ENCODE measurements around the gene CILP2.

CILP2 gene

DNA sequence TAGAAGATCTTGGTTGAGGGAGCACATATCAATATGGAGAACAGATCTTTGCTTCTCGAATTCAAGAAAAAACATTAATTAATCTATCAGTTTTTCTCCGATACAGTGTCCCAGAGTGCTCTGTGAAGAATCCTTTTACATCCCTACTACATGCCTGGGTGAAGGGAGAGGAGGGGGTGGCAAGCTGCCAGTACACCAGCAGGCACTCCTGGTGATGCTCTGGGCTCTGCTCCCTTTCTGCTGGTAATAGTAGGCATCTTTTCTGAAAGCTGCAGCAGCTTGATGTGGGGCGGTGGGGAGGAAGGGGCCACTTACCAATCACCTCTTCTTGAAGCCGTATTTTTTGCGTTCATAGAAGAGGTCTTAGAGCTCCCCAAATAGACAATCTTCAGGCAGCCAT, 49.7 kb downstream of the CILP2 start:
- H3K27ac ChIP-seq (ENCODE audit: low read length) = no peak overlapping the region
- no peaks in the 10 kb centered on the region for H3K36me3 ChIP-seq (ENCODE audit: control insufficient read depth, insufficient read depth, low read length)
- no peaks in the 10 kb centered on the region for H3K9me3 ChIP-seq (ENCODE audit: control insufficient read depth, insufficient read depth, low read length)
- H3K4me1 ChIP-seq (ENCODE audit: control insufficient read depth, insufficient read depth, low read length) = peaks cover 3% of the 10 kb centered on the region; the same call in 1 of the 2 replicates
- H3K27me3 ChIP-seq (ENCODE audit: control insufficient read depth, insufficient read depth, low read length) = no peaks in the 10 kb centered on the region
- no CpG with 5 or more reads among the region's 5 CpGs for WGBS (ENCODE audit: insufficient coverage, insufficient read length)
- no peak for DNase-seq (ENCODE audit: low read depth, low spot score)
- no peak overlapping the region for H3K4me3 ChIP-seq (ENCODE audit: low read length)

DNA sequence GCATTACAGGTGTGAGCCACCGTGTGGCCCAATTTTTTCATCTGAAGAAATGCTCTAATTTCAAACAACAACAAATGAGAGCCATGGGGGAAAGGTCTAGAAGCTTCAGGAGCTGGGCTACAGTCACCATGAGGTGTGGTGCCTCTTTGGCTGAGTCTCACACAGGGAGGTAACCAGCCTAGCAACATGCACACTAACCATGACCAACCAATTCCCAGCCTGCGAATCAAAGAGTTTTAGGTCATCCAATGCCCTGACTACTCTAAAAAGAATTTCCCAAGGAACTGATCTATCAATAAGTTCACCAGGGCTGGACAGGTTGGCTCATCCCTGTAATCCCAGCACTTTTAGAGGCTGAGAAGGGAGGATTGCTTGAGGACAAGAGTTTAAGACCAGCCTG, 50.5 kb downstream of the CILP2 start:
- H3K27ac ChIP-seq (ENCODE audit: low read length) = no peak overlapping the region
- H3K9me3 ChIP-seq (ENCODE audit: control insufficient read depth, insufficient read depth, low read length) = no peaks in the 10 kb centered on the region
- H3K27me3 ChIP-seq (ENCODE audit: control insufficient read depth, insufficient read depth, low read length) = no peaks in the 10 kb centered on the region
- DNase-seq (ENCODE audit: low read depth, low spot score) = no peak
- WGBS (ENCODE audit: insufficient coverage, insufficient read length) = no CpG with 5 or more reads among the region's 2 CpGs
- H3K4me1 ChIP-seq (ENCODE audit: control insufficient read depth, insufficient read depth, low read length) = peaks cover 3% of the 10 kb centered on the region; the same call in 1 of the 2 replicates
- H3K4me3 ChIP-seq (ENCODE audit: low read length) = no peak overlapping the region
- H3K36me3 ChIP-seq (ENCODE audit: control insufficient read depth, insufficient read depth, low read length) = no peaks in the 10 kb centered on the region

DNA sequence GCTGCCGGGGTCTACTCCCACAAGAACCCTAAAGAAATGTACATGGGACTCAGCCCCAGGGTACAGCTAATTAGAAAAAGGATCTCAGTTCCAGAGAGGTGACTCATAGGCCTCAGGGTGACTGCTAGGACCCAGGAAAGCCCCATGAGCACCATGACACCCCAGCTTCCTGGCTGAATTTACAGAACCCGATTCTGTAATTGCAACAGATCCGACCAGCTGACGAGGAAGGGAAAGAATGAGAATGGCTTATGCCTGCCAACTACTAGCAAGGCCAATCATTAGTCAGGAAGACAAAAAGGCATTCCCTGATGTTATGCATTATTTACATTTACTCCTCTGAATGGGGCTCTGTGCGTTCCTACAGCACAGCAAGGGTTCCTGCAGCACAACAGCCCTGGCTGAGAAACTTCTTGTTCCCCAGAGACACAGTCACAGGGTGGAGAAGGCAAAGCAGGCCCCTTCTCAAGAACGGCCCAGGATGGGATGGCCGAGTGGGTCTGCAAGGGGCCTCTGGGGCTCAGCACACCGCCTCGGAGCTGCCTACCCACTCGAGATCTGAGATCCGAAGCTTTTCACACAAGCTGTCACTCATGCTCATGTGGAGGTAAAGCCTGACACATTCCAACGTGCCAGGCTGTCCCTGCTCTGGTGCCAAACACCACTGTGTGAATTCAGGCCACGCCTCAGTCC, 53.2 kb downstream of the CILP2 start:
- peaks cover 3% of the 10 kb centered on the region; the same call in 1 of the 2 replicates for H3K4me1 ChIP-seq (ENCODE audit: control insufficient read depth, insufficient read depth, low read length)
- H3K27ac ChIP-seq (ENCODE audit: low read length) = no peak overlapping the region
- DNase-seq (ENCODE audit: low read depth, low spot score) = no peak
- WGBS (ENCODE audit: insufficient coverage, insufficient read length) = no CpG with 5 or more reads among the region's 13 CpGs
- H3K27me3 ChIP-seq (ENCODE audit: control insufficient read depth, insufficient read depth, low read length) = no peaks in the 10 kb centered on the region
- no peaks in the 10 kb centered on the region for H3K36me3 ChIP-seq (ENCODE audit: control insufficient read depth, insufficient read depth, low read length)
- H3K4me3 ChIP-seq (ENCODE audit: low read length) = no peak overlapping the region
- H3K9me3 ChIP-seq (ENCODE audit: control insufficient read depth, insufficient read depth, low read length) = no peaks in the 10 kb centered on the region

- H3K27me3 ChIP-seq (ENCODE audit: control insufficient read depth, insufficient read depth, low read length) = no peaks in the 10 kb centered on the region
- no CpG with 5 or more reads among the region's 10 CpGs for WGBS (ENCODE audit: insufficient coverage, insufficient read length)
- DNase-seq (ENCODE audit: low read depth, low spot score) = no peak
These were observed 54.6 kb downstream of the CILP2 start for GRCh38 chr19:19592690-19593089.

GRCh38 chr19:19594381-19594780, 56.3 kb downstream of the CILP2 start:
- Histone ChIP-seq H3K4me1 (ENCODE audit: control insufficient read depth, insufficient read depth, low read length) (peaks cover 3% of the 10 kb centered on the region; the same call in 1 of the 2 replicates), H3K36me3 (ENCODE audit: control insufficient read depth, insufficient read depth, low read length) (no peaks in the 10 kb centered on the region), H3K9me3 (ENCODE audit: control insufficient read depth, insufficient read depth, low read length) (no peaks in the 10 kb centered on the region), H3K27me3 (ENCODE audit: control insufficient read depth, insufficient read depth, low read length) (no peaks in the 10 kb centered on the region), H3K4me3 (ENCODE audit: low read length) (no peak overlapping the region), H3K27ac (ENCODE audit: low read length) (no peak overlapping the region)
- no peak for DNase-seq (ENCODE audit: low read depth, low spot score)
- WGBS (ENCODE audit: insufficient coverage, insufficient read length) = no CpG with 5 or more reads among the region's 4 CpGs

More at GRCh38 chr19:19592690-19593089, 54.6 kb downstream of the CILP2 start:
- Histone ChIP-seq H3K4me1 (ENCODE audit: control insufficient read depth, insufficient read depth, low read length) (peaks cover 3% of the 10 kb centered on the region; the same call in 1 of the 2 replicates), H3K36me3 (ENCODE audit: control insufficient read depth, insufficient read depth, low read length) (no peaks in the 10 kb centered on the region), H3K9me3 (ENCODE audit: control insufficient read depth, insufficient read depth, low read length) (no peaks in the 10 kb centered on the region), H3K4me3 (ENCODE audit: low read length) (no peak overlapping the region), H3K27ac (ENCODE audit: low read length) (no peak overlapping the region)

GRCh38 chr19:19595171-19595701, 57.2 kb downstream of the CILP2 start:
- no peak for DNase-seq (ENCODE audit: low read depth, low spot score)
- Histone ChIP-seq H3K4me3 (ENCODE audit: low read length) (no peak overlapping the region), H3K27ac (ENCODE audit: low read length) (no peak overlapping the region), H3K4me1 (ENCODE audit: control insufficient read depth, insufficient read depth, low read length) (peaks cover 3% of the 10 kb centered on the region; the same call in 1 of the 2 replicates), H3K9me3 (ENCODE audit: control insufficient read depth, insufficient read depth, low read length) (no peaks in the 10 kb centered on the region), H3K36me3 (ENCODE audit: control insufficient read depth, insufficient read depth, low read length) (no peaks in the 10 kb centered on the region), H3K27me3 (ENCODE audit: control insufficient read depth, insufficient read depth, low read length) (no peaks in the 10 kb centered on the region)
- WGBS (ENCODE audit: insufficient coverage, insufficient read length) = no CpG with 5 or more reads among the region's 8 CpGs
